Uterus (tissue), 2 donors: Measurements from ENCODE around the gene USP31.

Experiments
- POLR2A ChIP-seq, 2 donors: fragments of 450-650 bp; IDR thresholded peaks; one replicate each; pipeline ENCODE4 v1.6.1; 2016; ENCODE audit warnings: antibody characterized with exemption in 2 of 2, mild to moderate bottlenecking in 1 of 2, moderate library complexity in 1 of 2
- TF ChIP-seq, protein P1 (sequence below), 4 experiments: fragments of 200-600 bp in 2 of 4; fragments of 450-650 bp in 2 of 4; sonication (generic) in 2 of 4; IDR thresholded peaks; one replicate each; pipeline ENCODE4 v1.5.1; 2016 to 2019; ENCODE audit warnings: antibody characterized with exemption in 4 of 4, mild to moderate bottlenecking in 2 of 4, moderate library complexity in 1 of 4

DNA sequence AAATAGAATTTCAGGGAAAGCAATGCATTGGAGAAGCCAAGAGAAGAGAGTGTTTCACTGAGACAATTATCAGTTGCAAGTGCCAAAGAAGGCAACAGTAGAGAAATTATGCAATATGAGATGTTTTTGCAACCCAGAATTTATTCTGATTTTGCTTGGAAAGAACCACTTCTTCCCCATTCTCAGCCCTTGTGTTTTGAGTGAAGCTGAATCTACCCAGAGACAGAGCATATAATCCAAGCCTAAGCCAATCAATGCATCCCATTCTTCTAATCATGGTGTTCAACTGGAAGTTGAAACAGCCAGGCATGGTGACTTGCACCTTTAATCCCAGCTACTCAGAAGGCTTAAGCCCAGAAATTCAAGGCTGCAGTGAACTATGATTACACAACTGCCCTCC is 26.4 kb upstream of the USP31 start:
- TF ChIP-seq, protein P1, sequence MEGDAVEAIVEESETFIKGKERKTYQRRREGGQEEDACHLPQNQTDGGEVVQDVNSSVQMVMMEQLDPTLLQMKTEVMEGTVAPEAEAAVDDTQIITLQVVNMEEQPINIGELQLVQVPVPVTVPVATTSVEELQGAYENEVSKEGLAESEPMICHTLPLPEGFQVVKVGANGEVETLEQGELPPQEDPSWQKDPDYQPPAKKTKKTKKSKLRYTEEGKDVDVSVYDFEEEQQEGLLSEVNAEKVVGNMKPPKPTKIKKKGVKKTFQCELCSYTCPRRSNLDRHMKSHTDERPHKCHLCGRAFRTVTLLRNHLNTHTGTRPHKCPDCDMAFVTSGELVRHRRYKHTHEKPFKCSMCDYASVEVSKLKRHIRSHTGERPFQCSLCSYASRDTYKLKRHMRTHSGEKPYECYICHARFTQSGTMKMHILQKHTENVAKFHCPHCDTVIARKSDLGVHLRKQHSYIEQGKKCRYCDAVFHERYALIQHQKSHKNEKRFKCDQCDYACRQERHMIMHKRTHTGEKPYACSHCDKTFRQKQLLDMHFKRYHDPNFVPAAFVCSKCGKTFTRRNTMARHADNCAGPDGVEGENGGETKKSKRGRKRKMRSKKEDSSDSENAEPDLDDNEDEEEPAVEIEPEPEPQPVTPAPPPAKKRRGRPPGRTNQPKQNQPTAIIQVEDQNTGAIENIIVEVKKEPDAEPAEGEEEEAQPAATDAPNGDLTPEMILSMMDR (IDR thresholded peaks at IDR 0.05), result no peak
- no peak for TF ChIP-seq POLR2A (IDR thresholded peaks at IDR 0.05)
